Left lung (tissue), 10 donors: ENCODE data around the gene PIK3R1. TPM values are rescaled to one million over a fixed set of nuclear protein-coding genes. Genes with fewer than 3 reads are reported as not detected.
"Not testable (repeated sequence)": the region's sequence is repeated elsewhere in the genome, so short reads cannot be mapped to it uniquely, and the experiment has no call there.

Source experiments
- ATAC-seq: fragments of 200-7000 bp; cut with Tn5 transposase; one replicate; pipeline ENCODE4 v1.9.1; 2020; ENCODE audit warnings: moderate library complexity
- DNase-seq, 4 donors: peaks; one replicate each; pipeline ENCODE4 v3.0.0-alpha.2; 2013 to 2020
- H3K27ac ChIP-seq, 2 donors: fragments of 200-600 bp; sonication (generic) in 1 of 2; one replicate each; pipeline versions ENCODE4 v1.5.0 to v1.8.0; 2020 to 2021
- H3K27me3 ChIP-seq, 2 donors: fragments of 200-600 bp; sonication (generic) in 1 of 2; one replicate each; pipeline versions ENCODE4 v1.5.0 to v1.8.0; 2020 to 2021
- H3K36me3 ChIP-seq, 2 donors: fragments of 200-600 bp; sonication (generic) in 1 of 2; one replicate each; pipeline versions ENCODE4 v1.5.0 to v1.8.0; 2020 to 2021
- H3K4me1 ChIP-seq, 2 donors: fragments of 200-600 bp; one replicate each; pipeline ENCODE4 v1.8.0; 2021
- H3K4me3 ChIP-seq, 2 donors: fragments of 200-600 bp; sonication (generic) in 1 of 2; one replicate each; pipeline versions ENCODE4 v1.5.0 to v1.8.0; 2020 to 2021; ENCODE audit warnings: mild to moderate bottlenecking in 1 of 2
- H3K9me3 ChIP-seq, 2 donors: fragments of 200-600 bp; sonication (generic) in 1 of 2; one replicate each; pipeline versions ENCODE4 v1.5.0 to v1.8.0; 2020 to 2021
- CTCF ChIP-seq, 2 donors: fragments of 200-600 bp; sonication (generic) in 1 of 2; IDR thresholded peaks; one replicate each; pipeline versions ENCODE4 v1.5.0 to v1.8.0; 2021; ENCODE audit warnings: antibody characterized with exemption in 2 of 2
- intact Hi-C, 2 donors: fragments of 100-400 bp; cut with DNase I; formaldehyde crosslinking; loops; one replicate each; pipeline versions ENCODE4 v1.11.2 to v1.14.2; 2022
- polyA plus RNA-seq, 6 donors: library from polyadenylated mRNA; unstranded; fragments of 120-200 nt; gene quantifications; one replicate each; pipeline ENCODE4 v1.2.1, GENCODE V29; 2013; ENCODE audit not compliant: insufficient read length in 6 of 6
- total RNA-seq, 2 donors: library from RNA; stranded (reverse); fragmentation: NEBNext Ultra II Directional; extraction: Animal tissue kit (Norgen Biotek cat#: 25700); gene quantifications; one replicate each; pipeline ENCODE4 v1.2.1, GENCODE V29; 2021
- donor health status: DM: no; HTN: yes; CAD: no.
- donor health status: DM: no; HTN: no; CAD: no.

PIK3R1 gene
- total and polyA plus RNA-seq, 8 donors = 70.9 to 92.9 (median 80.5) TPM

DNA sequence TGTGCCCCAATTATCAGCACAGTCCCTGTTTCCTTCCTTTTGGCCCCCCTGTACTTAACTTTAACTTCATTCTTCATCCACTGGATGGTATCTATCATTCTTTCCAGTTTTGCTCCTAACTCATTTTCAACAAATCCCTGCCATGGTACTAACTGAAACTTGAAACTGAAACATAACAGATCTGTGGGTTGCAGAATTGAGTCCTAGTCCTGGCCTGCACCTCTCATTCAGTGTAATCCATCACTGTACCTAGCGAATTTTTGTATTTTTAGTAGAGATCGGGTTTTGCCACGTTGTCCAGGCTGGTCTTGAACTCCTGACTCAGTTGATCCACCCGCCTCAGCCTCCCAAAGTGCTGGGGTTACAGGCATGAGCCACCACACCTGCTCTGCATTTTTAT is 15.3 kb upstream of the PIK3R1 start:
- no peaks in the 10 kb centered on the region for H3K9me3 ChIP-seq
- DNase-seq = no peak
- H3K27ac ChIP-seq = no peak overlapping the region
- H3K27me3 ChIP-seq = no peaks in the 10 kb centered on the region
- H3K4me3 ChIP-seq = no peak overlapping the region
- no peaks in the 10 kb centered on the region for H3K4me1 ChIP-seq
- no peak for ATAC-seq
- no peak for TF ChIP-seq CTCF (IDR thresholded peaks at IDR 0.05)
- no peaks in the 10 kb centered on the region for H3K36me3 ChIP-seq
- intact Hi-C loops = no loop called here

GRCh38 chr5:68210654-68211053 is 4.9 kb upstream of the PIK3R1 start:
- H3K4me1 ChIP-seq, DNase-seq, H3K4me3 ChIP-seq, intact Hi-C loops, H3K27me3 ChIP-seq, ATAC-seq, H3K36me3 ChIP-seq, H3K27ac ChIP-seq: not testable (repeated sequence)
- H3K9me3 ChIP-seq = peaks cover 0 to 12% of the 10 kb centered on the region in 2 donors

- ATAC-seq = no peak
- no peaks in the 10 kb centered on the region for H3K27me3 ChIP-seq
- peaks cover 9 to 35% of the 10 kb centered on the region in 2 donors for H3K4me1 ChIP-seq
- intact Hi-C loops = no loop called here
- H3K9me3 ChIP-seq = peaks cover 0 to 12% of the 10 kb centered on the region in 2 donors
- DNase-seq = peak in 2 of 4 donors; percentile 35 to 95
- TF ChIP-seq CTCF (IDR thresholded peaks at IDR 0.05) = no peak
- no peaks in the 10 kb centered on the region for H3K36me3 ChIP-seq
- peak overlapping the region; percentile 85 to 95 for H3K4me3 ChIP-seq
- peak overlapping the region; percentile 98 for H3K27ac ChIP-seq
These were observed 911 bp upstream of the PIK3R1 start for GRCh38 chr5:68214482-68215207.

- Histone ChIP-seq H3K27ac (peak overlapping the region; percentile 98), H3K4me1 (peaks cover 10 to 42% of the 10 kb centered on the region in 2 donors), H3K36me3 (no peaks in the 10 kb centered on the region), H3K27me3 (no peaks in the 10 kb centered on the region), H3K9me3 (peaks cover 0 to 4% of the 10 kb centered on the region in 2 donors), H3K4me3 (peak overlapping the region; percentile 85 to 95)
- TF ChIP-seq CTCF (IDR thresholded peaks at IDR 0.05) = no peak
- intact Hi-C loops = no loop called here
- DNase-seq (no peak), ATAC-seq (peak; percentile 62)
These were observed 315 bp downstream of the PIK3R1 start for GRCh38 chr5:68215898-68216244.

DNA sequence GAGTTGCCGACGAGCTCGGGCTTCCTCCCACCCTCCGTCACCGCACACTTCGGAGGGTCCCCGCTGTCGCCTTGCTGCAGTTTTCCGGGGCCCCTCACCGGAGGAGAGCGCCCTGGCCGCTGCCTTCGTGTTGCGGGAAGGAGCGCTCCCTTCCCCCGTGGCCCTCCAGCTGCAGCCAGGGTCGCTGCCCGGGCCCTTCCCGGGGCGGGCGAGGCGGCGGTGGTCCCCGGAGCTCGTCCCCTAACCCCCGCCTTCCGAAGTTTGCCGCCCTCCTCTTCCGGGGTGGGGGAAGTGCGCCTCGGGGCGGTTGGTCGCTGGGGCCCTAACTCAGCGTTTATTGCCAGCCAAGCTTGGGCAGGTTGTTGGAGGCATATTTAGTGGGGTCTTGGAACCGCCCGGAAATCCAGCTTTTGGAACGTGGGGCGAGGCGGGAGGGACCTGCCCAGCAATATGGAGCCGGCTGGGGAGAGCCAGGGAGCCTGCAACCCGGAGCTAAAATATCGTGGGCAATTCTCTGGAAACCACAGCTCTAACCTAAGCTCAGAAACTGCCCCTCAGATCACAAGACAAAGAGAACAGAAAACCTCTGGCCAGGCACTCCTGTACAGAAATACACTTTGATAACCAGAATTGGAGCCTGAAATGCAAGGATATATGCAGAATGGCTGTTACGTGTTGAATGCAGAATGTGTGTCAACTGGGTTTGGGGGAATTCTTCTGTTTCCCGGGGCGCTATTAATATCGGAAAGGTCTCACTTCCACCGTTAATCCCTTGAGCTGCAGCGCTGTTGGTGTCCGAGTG is 890 bp downstream of the PIK3R1 start:
- H3K4me3 ChIP-seq = peak overlapping the region; percentile 85 to 95
- TF ChIP-seq CTCF (IDR thresholded peaks at IDR 0.05) = no peak
- peak; percentile 45 for ATAC-seq
- H3K4me1 ChIP-seq = peaks cover 10 to 45% of the 10 kb centered on the region in 2 donors
- no peaks in the 10 kb centered on the region for H3K36me3 ChIP-seq
- H3K9me3 ChIP-seq = no peaks in the 10 kb centered on the region
- peak overlapping the region; percentile 98 for H3K27ac ChIP-seq
- intact Hi-C loops = no loop called here
- no peaks in the 10 kb centered on the region for H3K27me3 ChIP-seq
- DNase-seq = peak in 3 of 4 donors; percentile 53 to 90 (median 70)
